Spinal cord (tissue), 10 donors: Measurements from ENCODE around the gene CCDC88B. TPM values are rescaled to one million over a fixed set of nuclear protein-coding genes. Genes with fewer than 3 reads are reported as not detected.

Experiments
- DNase-seq, 6 donors: peaks; one replicate each; pipeline versions ENCODE4 v3.0.0 to v3.0.0-alpha.2; 2013 to 2015; ENCODE audit warnings: low spot score in 6 of 6, low read depth in 4 of 6
- H3K27ac ChIP-seq: one replicate; pipeline ENCODE4 v1.5.1; 2013; ENCODE audit warnings: low read depth, low read length, control low read depth
- H3K27me3 ChIP-seq: one replicate; pipeline ENCODE4 v1.6.1; 2013; ENCODE audit warnings: low read length; ENCODE audit not compliant: control insufficient read depth, insufficient read depth
- H3K36me3 ChIP-seq: one replicate; pipeline ENCODE4 v1.6.1; 2013; ENCODE audit warnings: low read length; ENCODE audit not compliant: control insufficient read depth, insufficient read depth
- H3K4me1 ChIP-seq: one replicate; pipeline ENCODE4 v1.6.1; 2013; ENCODE audit warnings: low read length; ENCODE audit not compliant: control insufficient read depth, insufficient read depth
- H3K4me3 ChIP-seq: one replicate; pipeline ENCODE4 v1.5.1; 2013; ENCODE audit warnings: low read depth, low read length, control low read depth
- H3K9me3 ChIP-seq: one replicate; pipeline ENCODE4 v1.6.1; 2013; ENCODE audit warnings: low read length; ENCODE audit not compliant: control insufficient read depth, insufficient read depth
- WGBS: methylation state at CpG from one replicate; pipeline ENCODE4 v1.1.5; 2013; ENCODE audit warnings: missing lambda C conversion rate; ENCODE audit not compliant: insufficient coverage; 5-methylcytosine and 5-hydroxymethylcytosine counted together
- polyA plus RNA-seq, 2 donors: library from polyadenylated mRNA; unstranded; fragments of 120-200 nt; gene quantifications; one replicate each; pipeline ENCODE4 v1.2.1, GENCODE V29; 2013; ENCODE audit not compliant: insufficient read length in 2 of 2
- total RNA-seq, 2 donors: library from RNA; depleted of rRNA in 1 of 2; stranded (reverse); fragments of 120-200 nt in 1 of 2; fragments of >200 nt in 1 of 2; gene quantifications; one replicate each; pipeline versions ENCODE4 v1.2.3 to v1.2.4, GENCODE V29; 2013 to 2014
- donor health status: healthy.

The CCDC88B gene
- total and polyA plus RNA-seq, 4 donors: 4.2 to 8.4 (median 7.7) TPM

DNA sequence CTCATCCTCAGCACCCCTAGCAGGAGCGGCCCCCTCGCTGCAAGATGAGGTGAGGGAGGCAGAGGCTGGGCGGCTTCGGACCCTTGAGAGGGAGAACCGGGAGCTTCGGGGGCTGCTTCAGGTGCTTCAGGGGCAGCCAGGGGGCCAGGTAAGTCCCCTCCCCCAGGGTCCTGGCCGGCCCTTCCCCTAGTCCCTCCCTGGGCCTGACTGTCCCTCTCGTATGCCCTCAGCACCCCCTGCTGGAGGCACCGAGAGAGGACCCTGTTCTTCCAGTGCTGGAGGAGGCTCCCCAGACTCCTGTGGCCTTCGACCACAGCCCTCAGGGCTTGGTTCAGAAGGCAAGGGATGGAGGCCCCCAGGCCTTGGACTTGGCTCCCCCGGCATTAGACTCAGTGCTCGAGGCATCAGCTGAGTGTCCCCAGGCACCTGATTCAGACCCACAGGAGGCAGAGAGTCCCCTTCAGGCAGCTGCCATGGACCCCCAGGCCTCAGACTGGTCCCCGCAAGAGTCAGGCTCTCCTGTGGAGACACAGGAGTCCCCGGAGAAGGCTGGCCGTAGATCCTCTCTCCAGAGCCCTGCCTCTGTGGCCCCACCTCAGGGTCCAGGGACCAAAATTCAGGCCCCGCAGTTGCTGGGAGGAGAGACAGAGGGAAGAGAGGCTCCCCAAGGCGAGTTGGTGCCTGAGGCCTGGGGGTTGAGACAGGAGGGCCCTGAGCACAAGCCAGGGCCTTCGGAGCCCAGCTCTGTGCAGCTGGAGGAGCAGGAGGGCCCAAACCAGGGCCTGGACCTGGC lies 4.0 kb downstream of the CCDC88B start:
- Histone ChIP-seq H3K27ac (no peak overlapping the region), H3K36me3 (peaks cover 11% of the 10 kb centered on the region), H3K9me3 (no peaks in the 10 kb centered on the region), H3K27me3 (peaks cover 21% of the 10 kb centered on the region), H3K4me1 (peaks cover 37% of the 10 kb centered on the region), H3K4me3 (no peak overlapping the region)
- no peak for DNase-seq
- WGBS: 83% methylated on average over 17 of the region's 18 CpGs

DNA sequence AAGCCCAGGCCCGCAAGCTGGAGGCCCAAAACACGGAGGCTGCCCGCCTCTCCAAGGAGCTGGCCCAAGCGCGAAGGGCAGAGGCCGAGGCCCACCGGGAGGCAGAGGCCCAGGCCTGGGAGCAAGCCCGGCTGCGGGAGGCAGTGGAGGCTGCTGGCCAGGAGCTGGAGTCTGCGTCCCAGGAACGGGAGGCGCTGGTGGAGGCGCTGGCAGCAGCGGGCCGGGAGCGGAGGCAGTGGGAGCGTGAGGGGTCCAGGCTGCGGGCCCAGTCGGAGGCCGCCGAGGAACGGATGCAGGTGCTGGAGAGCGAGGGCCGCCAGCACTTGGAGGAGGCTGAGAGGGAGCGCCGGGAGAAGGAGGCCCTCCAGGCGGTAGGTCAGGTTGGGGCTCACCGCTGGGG lies 4.8 kb downstream of the CCDC88B start:
- WGBS: 93% methylated on average over 28 of the region's 28 CpGs

DNA sequence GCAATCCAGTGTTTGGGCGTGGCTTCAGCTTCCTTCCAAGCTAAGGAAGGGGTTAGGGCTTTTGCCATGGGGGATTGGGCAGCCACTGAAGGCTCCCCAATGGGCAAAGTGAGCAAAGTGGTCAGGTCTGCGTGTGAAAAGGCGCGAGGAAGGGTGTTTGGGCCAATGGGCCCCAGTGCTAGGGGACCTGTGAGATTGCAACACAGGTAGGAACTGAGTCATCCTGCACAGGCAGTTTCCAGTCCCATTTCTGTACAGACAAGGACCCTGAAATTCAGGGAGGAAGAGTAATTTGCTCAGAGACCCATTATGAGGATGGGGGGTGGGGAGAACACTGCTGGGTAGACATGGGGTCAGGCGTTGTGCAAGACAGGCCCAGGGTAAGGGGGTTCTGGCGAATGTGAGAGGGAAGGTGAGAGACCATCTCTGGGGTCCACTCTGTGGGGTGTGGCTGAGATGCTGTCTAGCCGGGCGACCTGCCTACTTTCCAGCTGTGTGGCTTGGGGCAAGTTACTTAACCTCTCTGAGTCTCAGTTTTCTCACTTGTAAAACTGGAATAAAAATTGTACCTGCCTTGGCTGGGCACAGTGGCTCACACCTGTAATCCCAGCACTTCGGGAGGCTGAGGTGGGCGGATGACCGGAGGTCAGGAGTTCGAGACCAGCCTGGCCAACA lies 7.3 kb downstream of the CCDC88B start:
- H3K4me3 ChIP-seq: no peak overlapping the region
- 80% methylated on average over 12 of the region's 12 CpGs for WGBS
- DNase-seq: no peak
- H3K27ac ChIP-seq: no peak overlapping the region
- peaks cover 5% of the 10 kb centered on the region for H3K27me3 ChIP-seq
- peaks cover 24% of the 10 kb centered on the region for H3K4me1 ChIP-seq
- no peaks in the 10 kb centered on the region for H3K9me3 ChIP-seq
- peaks cover 17% of the 10 kb centered on the region for H3K36me3 ChIP-seq

More for the DNA sequence above, 4.8 kb downstream of the CCDC88B start:
- Histone ChIP-seq H3K9me3 (no peaks in the 10 kb centered on the region), H3K27me3 (peaks cover 21% of the 10 kb centered on the region), H3K4me1 (peaks cover 37% of the 10 kb centered on the region), H3K36me3 (peaks cover 11% of the 10 kb centered on the region), H3K4me3 (no peak overlapping the region), H3K27ac (no peak overlapping the region)
- DNase-seq: no peak

DNA sequence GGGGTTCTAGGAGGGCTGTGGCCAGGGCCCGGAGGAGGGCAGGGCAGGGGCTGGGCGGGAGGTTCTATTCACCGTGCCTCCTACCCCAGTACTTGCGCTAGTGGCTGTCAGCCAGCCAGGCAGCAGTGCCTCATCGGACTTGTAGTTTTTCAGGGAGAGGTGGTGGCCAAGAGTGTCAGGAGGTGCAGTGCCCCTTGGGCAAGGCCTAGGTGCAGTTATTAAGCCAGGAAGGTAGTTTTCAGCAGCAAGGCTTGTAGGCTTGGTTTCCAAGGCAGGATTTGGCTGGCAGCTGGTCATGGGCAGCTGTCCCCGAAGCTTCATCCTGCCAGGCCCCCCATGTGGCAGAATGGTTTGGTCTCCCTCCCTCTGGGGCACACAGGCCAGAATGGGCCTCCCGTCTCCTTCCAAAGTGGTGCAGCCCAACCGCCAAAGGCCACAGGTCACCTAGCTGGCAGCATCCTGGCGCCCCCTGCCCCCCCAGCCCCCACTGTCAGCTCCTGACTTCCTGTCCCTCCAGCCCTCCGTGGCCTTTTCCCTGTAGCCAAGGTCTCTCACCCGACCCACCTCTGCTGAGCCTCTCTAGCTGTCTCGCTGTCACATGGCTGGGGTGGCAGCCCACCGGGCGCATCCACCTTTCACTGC lies 8.5 kb downstream of the CCDC88B start:
- 52% methylated on average over 12 of the region's 14 CpGs for WGBS
- peak in 1 of 6 donors; percentile 44 for DNase-seq
- no peak overlapping the region for H3K27ac ChIP-seq

DNA sequence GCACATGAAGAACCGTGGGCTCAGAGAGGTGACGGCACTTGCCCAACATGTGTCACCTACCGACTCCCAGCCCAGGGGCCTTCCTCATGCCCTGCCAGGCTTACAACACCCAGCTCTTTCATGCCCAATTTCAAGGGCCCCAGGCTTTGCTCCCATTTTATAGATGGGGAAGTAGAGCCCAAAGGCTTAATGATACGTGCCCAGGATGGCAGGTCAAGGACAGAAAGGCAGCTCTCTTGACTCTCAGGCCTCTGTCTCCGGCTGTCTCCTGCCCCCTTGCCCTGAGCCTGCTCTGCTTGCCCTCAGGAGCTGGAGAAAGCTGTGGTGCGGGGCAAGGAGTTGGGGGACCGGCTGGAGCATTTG lies 9.0 kb downstream of the CCDC88B start:
- H3K4me3 ChIP-seq: no peak overlapping the region
- H3K36me3 ChIP-seq: peaks cover 16% of the 10 kb centered on the region
- WGBS: 82% methylated on average over 7 of the region's 7 CpGs
- H3K27me3 ChIP-seq: no peaks in the 10 kb centered on the region
- no peak for DNase-seq
- peaks cover 21% of the 10 kb centered on the region for H3K4me1 ChIP-seq
- no peaks in the 10 kb centered on the region for H3K9me3 ChIP-seq
- H3K27ac ChIP-seq: no peak overlapping the region

More for the DNA sequence above, 8.5 kb downstream of the CCDC88B start:
- Histone ChIP-seq H3K27me3 (peaks cover under 1% of the 10 kb centered on the region), H3K4me3 (no peak overlapping the region), H3K4me1 (peaks cover 21% of the 10 kb centered on the region), H3K9me3 (no peaks in the 10 kb centered on the region), H3K36me3 (peaks cover 17% of the 10 kb centered on the region)

DNA sequence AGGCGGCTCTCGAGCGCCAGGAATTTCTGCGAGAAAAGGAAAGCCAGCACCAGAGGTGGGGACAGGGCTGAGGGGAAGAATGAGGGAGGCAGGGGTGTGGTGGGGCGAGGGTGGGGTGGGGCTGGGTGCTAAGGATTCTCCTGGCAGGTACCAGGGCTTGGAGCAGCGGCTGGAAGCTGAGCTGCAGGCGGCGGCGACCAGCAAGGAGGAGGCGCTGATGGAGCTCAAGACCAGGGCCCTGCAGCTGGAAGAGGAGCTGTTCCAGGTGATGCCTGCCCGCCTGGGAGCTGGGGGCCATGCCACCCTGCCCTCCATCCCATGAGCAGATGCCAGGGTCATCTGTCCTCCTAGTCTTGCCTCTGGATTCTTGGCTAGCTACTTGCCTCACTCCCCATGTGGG lies 9.4 kb downstream of the CCDC88B start:
- WGBS: 82% methylated on average over 11 of the region's 11 CpGs
- H3K36me3 ChIP-seq: peaks cover 12% of the 10 kb centered on the region
- no peaks in the 10 kb centered on the region for H3K9me3 ChIP-seq
- no peak overlapping the region for H3K27ac ChIP-seq
- no peak overlapping the region for H3K4me3 ChIP-seq
- H3K4me1 ChIP-seq: peaks cover 25% of the 10 kb centered on the region
- H3K27me3 ChIP-seq: no peaks in the 10 kb centered on the region
- DNase-seq: no peak

DNA sequence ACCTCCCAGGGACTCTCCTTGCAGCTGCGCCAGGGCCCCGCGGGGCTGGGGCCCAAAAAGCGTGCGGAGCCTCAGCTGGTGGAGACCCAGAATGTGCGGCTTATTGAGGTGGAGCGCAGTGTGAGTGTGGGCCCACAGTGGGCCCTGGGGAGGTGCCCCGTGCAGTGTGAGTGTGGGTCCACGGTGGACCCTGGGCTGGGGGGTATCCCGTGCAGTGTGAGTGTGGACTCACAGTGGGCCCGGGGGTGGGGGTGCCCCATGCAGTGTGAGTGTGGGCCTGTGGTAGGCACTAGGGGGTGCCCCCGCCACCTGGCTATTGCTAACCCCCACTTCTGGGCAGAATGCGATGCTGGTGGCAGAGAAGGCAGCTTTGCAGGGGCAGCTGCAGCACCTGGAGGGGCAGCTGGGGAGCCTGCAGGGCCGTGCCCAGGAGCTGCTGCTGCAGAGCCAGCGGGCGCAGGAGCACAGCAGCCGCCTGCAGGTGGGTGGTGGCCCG lies 11.2 kb downstream of the CCDC88B start:
- H3K9me3 ChIP-seq: no peaks in the 10 kb centered on the region
- no peak for DNase-seq
- H3K4me3 ChIP-seq: no peak overlapping the region
- peaks cover 38% of the 10 kb centered on the region for H3K4me1 ChIP-seq
- 92% methylated on average over 18 of the region's 18 CpGs for WGBS
- H3K36me3 ChIP-seq: peaks cover 10% of the 10 kb centered on the region
- H3K27ac ChIP-seq: no peak overlapping the region
- no peaks in the 10 kb centered on the region for H3K27me3 ChIP-seq

DNA sequence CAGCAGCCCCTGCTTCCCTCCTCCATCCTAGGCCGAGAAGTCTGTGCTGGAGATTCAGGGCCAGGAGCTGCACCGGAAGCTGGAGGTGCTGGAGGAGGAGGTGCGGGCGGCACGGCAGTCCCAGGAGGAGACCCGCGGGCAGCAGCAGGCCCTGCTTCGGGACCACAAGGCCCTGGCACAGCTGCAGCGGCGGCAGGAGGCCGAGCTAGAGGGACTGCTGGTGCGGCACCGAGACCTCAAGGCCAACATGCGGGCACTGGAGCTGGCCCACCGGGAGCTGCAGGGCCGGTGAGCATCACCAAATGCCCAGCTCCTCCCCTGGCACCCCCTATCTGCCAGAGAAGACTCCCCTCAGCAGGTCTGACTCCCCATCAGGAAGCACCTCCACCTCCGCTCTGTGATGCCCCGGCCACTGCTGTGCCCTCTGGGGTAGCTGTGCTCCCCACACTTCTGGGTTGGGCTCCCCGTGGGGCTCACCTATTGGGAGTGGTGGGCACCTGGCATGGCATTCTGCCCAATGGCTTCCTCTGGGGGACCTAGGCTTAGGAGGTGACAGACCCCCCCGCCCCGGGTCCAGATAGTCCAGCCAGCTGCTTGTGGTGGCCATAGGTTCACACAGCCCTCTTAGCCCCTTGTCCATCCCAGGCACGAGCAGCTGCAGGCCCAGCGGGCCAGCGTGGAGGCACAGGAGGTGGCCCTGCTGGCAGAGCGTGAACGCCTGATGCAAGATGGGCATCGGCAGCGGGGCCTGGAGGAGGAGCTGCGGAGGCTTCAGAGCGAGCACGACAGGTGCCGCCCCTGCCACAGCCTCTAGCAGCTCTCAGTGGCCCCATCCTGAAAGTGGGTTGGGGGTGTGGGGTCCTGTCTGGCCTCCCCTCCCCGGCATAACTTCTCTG lies 12.3 kb downstream of the CCDC88B start:
- H3K27me3 ChIP-seq: no peaks in the 10 kb centered on the region
- DNase-seq: no peak
- WGBS: 86% methylated on average over 32 of the region's 33 CpGs
- peaks cover 10% of the 10 kb centered on the region for H3K36me3 ChIP-seq
- peaks cover 38% of the 10 kb centered on the region for H3K4me1 ChIP-seq
- no peak overlapping the region for H3K4me3 ChIP-seq
- H3K9me3 ChIP-seq: no peaks in the 10 kb centered on the region
- H3K27ac ChIP-seq: no peak overlapping the region
